Suppressor macrophage treated with lipopolysaccharide for 4 hours (primary cell): Measurements from ENCODE around the gene IGSF11.

Source experiments
- DNase-seq: peaks from one replicate; pipeline ENCODE4 v3.0.0-alpha.2; 2020

IGSF11 gene

GRCh38 chr3:118946449-118946848, 88.2 kb downstream of the IGSF11 start:
- no peak for DNase-seq

GRCh38 chr3:118945834-118946233, 88.8 kb downstream of the IGSF11 start:
- DNase-seq = no peak

GRCh38 chr3:118943597-118943996, 91.0 kb downstream of the IGSF11 start:
- DNase-seq = no peak

GRCh38 chr3:118942671-118943070, 92.0 kb downstream of the IGSF11 start:
- no peak for DNase-seq

GRCh38 chr3:118942195-118942594, 92.5 kb downstream of the IGSF11 start:
- no peak for DNase-seq

GRCh38 chr3:118941236-118941635, 93.4 kb downstream of the IGSF11 start:
- no peak for DNase-seq

- DNase-seq = no peak
These were observed 96.3 kb downstream of the IGSF11 start for GRCh38 chr3:118938183-118938961.

GRCh38 chr3:118936811-118937210, 97.8 kb downstream of the IGSF11 start:
- no peak for DNase-seq

- peak; percentile 11 for DNase-seq
These were observed 101.7 kb downstream of the IGSF11 start for GRCh38 chr3:118932822-118933558.

- no peak for DNase-seq
These were observed 102.7 kb downstream of the IGSF11 start for GRCh38 chr3:118931996-118932395.

GRCh38 chr3:118927449-118927848, 107.2 kb downstream of the IGSF11 start:
- DNase-seq = no peak

- no peak for DNase-seq
These were observed 122.5 kb downstream of the IGSF11 start for GRCh38 chr3:118912188-118912587.

GRCh38 chr3:118910332-118910731, 124.3 kb downstream of the IGSF11 start:
- DNase-seq = no peak

- no peak for DNase-seq
These were observed 124.9 kb downstream of the IGSF11 start for GRCh38 chr3:118909763-118910162.

- no peak for DNase-seq
These were observed 126.7 kb downstream of the IGSF11 start for GRCh38 chr3:118907909-118908308.

GRCh38 chr3:118900737-118901525, 133.7 kb downstream of the IGSF11 start:
- no peak for DNase-seq

GRCh38 chr3:118890206-118890605, 144.4 kb downstream of the IGSF11 start:
- no peak for DNase-seq

- no peak for DNase-seq
These were observed 145.0 kb downstream of the IGSF11 start for GRCh38 chr3:118889691-118890090.

- no peak for DNase-seq
These were observed 147.9 kb downstream of the IGSF11 start for GRCh38 chr3:118886708-118887107.

GRCh38 chr3:118884748-118885206, 149.9 kb downstream of the IGSF11 start:
- DNase-seq = peak; percentile 66

GRCh38 chr3:118882353-118882947, 152.2 kb downstream of the IGSF11 start:
- DNase-seq = peak; percentile 71

- DNase-seq = no peak
These were observed 166.6 kb downstream of the IGSF11 start for GRCh38 chr3:118868051-118868450.

- no peak for DNase-seq
These were observed 170.8 kb downstream of the IGSF11 start for GRCh38 chr3:118863731-118864322.
